G401 (cell line): ENCODE data around the gene RPL35. TPM values are rescaled to one million over a fixed set of nuclear protein-coding genes. Genes with fewer than 3 reads are reported as not detected.
A peak's percentile ranks its signal among the peaks of the same experiment; 100 is the strongest.

ENCODE experiments used
- DNase-seq: peaks from one replicate; pipeline ENCODE4 v3.0.0-alpha.2; 2015; ENCODE audit warnings: low spot score
- in situ Hi-C: cut with HindIII; loops from 2 replicates; pipeline ENCODE4 v1.10.0; 2016; ENCODE audit warnings: low sequenced_read_pairs, mixed read lengths
- total RNA-seq: library from RNA; depleted of rRNA; stranded (reverse); fragments of >200 nt; shearing (Covaris generic); gene quantifications from 2 replicates; pipeline ENCODE4 v1.2.3, GENCODE V29; 2014; rRNA removed

RPL35 gene
- 2,015 and 3,321 TPM in 2 replicates for total RNA-seq

- DNase-seq = peak; percentile 96
- in situ Hi-C loops = no loop called here
These were observed at the start of gene RPL35, which contains the start of gene ARPC5L for GRCh38 chr9:124861342-124862229. TSS of gene RPL35 (minus strand) at chr9:124861957. CDS start at chr9:124861912, 45 bp downstream. TSS of gene ARPC5L (plus strand) at chr9:124862130. CDS start at chr9:124869291, 7,161 bp downstream.

GRCh38 chr9:124908098-124908497 is 46.3 kb upstream of the RPL35 start:
- DNase-seq = no peak
- in situ Hi-C loops = no loop called here

DNA sequence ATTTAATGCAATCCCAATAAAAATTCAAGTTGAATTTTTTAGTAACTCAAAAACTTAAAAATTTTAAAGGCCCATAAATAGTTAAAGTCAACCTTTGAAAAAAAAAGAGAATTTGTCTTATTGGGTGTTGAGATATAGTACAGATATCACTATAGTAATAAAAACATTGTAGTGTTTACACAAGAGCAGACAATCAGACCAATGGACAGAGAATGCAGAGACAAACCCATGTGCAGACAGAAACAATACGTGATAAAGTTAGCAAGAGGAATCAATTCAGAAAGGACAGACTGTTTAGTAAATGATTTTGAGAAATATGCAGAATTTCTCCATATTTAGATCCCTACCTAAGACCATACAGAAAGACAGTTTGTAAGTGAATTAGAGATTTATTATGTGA is 45.2 kb upstream of the RPL35 start:
- no peak for DNase-seq
- in situ Hi-C loops = no loop called here

- no peak for DNase-seq
- in situ Hi-C loops = loop anchor here (25.0 kb wide), 1 partner anchor 138 kb away; the partner anchor contains the start of gene NR6A1
These were observed 38.1 kb upstream of the RPL35 start for GRCh38 chr9:124899845-124900244.

DNA sequence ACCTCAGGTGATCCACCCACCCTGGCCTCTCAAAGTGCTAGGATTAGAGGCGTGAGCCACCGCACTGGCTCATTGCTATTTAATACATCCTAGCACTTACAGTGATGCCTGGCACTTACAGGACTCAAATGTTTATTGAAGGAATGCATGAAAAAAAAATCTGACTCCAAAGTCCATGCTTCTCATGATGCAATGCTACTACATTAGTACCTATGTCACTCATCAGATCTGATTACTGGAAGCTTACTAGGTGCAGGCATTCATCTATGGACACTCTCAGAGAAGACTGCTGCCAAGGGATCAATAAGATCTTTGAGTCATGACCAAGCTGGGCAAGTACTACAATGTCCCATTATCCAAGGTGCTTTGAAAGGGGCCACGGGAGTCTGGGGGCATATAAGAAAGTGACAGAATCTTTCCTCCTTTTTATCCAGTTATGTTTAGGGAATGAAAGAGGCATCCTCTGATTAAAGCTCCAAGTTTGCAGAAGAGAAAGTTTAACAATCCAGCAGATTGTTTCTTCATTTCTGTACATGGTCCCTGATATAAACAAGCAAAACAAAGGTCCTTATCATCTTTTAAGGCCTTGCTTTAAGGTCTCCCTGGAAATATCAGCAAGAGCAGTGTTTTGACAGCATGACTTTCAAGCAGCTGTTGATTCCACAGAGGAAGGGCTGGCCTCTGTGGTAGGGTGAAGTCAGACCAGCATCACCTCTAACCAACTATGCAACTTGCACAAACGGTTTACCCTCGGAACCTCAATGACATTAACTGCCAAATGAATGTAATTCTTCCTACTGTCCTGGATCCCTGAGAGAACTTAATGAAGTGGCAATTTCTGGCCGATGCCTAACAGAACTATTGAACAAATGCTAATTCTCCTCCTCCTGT is 36.1 kb upstream of the RPL35 start:
- in situ Hi-C loops = loop anchor here (25.0 kb wide), 1 partner anchor 136 kb away; the partner anchor contains the start of gene NR6A1
- no peak for DNase-seq

GRCh38 chr9:124894741-124895170 is 33.0 kb upstream of the RPL35 start:
- peak; percentile 61 for DNase-seq
- in situ Hi-C loops = loop anchor here (25.0 kb wide), 1 partner anchor 132 kb away; the partner anchor contains the start of gene NR6A1

DNA sequence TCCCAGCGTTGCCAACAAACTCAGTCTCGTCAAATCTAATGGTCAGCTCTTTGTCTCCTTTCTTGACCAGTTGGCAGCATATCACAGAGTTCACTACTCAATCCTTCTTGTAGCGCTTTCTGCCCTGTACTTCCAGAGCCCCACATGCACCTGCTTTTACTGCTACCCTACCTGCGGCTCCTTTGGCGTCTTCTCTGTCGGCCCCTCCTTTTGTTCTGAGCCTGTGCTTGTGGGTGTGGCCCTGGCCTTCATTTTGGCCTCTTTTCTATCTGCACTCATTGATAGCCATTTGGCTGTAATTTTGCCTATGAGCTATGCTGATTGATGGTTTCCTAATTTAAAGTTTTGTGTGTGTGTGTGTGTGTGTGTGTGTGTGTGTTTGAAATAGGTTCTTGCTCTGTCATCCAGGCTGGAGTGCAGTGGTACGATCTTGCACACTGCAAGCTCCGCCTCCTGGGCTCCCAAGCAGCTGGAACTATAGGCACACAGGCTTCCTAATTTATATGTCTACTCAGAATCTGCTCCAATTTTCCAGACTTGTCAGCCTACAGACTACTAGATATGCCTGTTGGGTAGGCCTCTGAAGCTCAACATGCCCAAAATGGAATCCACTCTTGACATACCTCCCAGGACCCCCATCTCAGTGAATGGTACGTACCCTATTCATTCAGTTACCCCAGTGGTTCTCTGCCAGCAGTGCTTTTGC is 32.4 kb upstream of the RPL35 start:
- in situ Hi-C loops = loop anchor here (25.0 kb wide), 1 partner anchor 132 kb away; the partner anchor contains the start of gene NR6A1
- DNase-seq = no peak

- no peak for DNase-seq
- in situ Hi-C loops = loop anchor here (25.0 kb wide), 1 partner anchor 128 kb away; the partner anchor contains the start of gene NR6A1
These were observed 28.4 kb upstream of the RPL35 start for GRCh38 chr9:124890179-124890578.

DNA sequence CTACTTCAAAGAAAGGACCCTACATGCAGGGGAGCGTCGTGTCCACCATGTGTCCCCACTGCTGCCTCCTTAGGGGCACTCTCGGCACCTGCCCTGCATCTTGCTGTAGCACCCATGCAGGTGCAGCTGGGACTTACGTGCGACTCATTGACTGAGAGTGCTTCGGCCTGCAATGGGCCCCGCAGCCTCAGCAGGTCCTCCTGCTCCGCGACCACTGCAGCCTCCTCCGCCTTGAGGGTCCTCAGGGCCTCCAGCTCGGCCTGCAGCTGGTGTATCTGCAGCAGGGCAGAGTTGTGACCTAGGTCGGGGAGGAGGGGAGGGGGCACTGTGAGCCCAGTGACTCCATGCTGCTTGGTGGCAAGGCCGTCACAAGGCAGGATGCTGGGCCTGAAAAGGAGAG is 27.2 kb upstream of the RPL35 start:
- DNase-seq = no peak
- in situ Hi-C loops = loop anchor here (25.0 kb wide), 1 partner anchor 127 kb away; the partner anchor contains the start of gene NR6A1

DNA sequence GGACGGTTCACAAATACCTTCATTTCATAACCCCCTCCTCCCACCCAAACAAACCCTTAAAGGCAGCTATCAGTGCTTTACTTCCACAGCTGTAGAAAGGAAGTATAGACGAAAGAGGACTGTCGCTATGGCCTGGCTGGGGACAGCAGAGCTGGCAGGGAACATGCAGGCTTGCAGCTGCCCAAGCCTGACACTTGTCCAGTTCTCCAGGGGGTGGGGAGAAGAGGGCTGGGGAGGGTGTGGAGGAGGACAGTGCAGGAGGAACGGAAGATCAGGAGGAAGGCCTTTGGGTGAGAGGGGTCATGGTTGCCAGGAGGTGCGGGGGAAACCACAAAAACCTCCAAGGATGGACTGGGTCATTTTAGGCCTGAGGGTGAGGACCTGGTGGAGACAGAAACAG is 26.1 kb upstream of the RPL35 start:
- peak; percentile 54 for DNase-seq
- in situ Hi-C loops = loop anchor here (25.0 kb wide), 1 partner anchor 126 kb away; the partner anchor contains the start of gene NR6A1

- in situ Hi-C loops = loop anchor here (25.0 kb wide), 1 partner anchor 125 kb away; the partner anchor contains the start of gene NR6A1
- peak; percentile 78 for DNase-seq
These were observed 25.2 kb upstream of the RPL35 start for GRCh38 chr9:124886866-124887492.

GRCh38 chr9:124886461-124886860 is 24.7 kb upstream of the RPL35 start:
- DNase-seq = no peak
- in situ Hi-C loops = loop anchor here (25.0 kb wide), 1 partner anchor 124 kb away; the partner anchor contains the start of gene NR6A1

GRCh38 chr9:124885551-124885950 is 23.8 kb upstream of the RPL35 start:
- no peak for DNase-seq
- in situ Hi-C loops = loop anchor here (25.0 kb wide), 1 partner anchor 123 kb away; the partner anchor contains the start of gene NR6A1

- DNase-seq = no peak
- in situ Hi-C loops = loop anchor here (25.0 kb wide), 1 partner anchor 122 kb away; the partner anchor contains the start of gene NR6A1
These were observed 22.6 kb upstream of the RPL35 start for GRCh38 chr9:124884376-124884775.

GRCh38 chr9:124882231-124882630 is 20.5 kb upstream of the RPL35 start:
- DNase-seq = no peak
- in situ Hi-C loops = loop anchor here (25.0 kb wide), 1 partner anchor 120 kb away; the partner anchor contains the start of gene NR6A1

DNA sequence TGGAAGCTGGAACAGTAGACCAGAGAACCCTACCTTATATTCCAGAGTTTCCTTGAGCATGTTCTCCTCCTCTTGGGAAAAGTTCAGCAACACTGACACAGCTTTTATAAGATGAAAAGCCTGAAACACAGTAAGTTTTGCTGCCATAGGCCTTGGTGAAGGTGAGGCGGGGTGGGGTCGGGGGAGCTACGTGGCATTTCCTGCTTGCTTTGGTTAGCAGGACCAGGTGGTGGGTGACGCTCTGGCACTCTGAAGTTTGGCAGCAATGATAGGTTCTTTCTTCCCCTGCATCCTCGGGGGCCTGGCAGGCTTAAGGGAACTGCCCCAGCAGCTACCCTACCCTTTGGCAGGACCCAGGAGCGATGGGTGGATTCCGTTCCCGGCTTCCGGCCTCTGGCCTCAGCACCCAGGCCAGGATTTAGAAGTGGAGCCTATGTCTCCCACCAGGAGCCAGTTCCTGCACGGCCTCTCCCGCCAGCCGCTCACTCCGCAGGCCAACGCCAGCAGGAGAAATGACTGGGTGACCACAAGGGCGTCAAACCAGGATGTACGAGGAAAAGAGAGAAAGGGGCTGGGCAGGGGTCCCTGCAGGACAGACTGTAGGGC is 19.5 kb upstream of the RPL35 start:
- in situ Hi-C loops = loop anchor here (25.0 kb wide), 1 partner anchor 119 kb away; the partner anchor contains the start of gene NR6A1
- no peak for DNase-seq

- in situ Hi-C loops = loop anchor here (25.0 kb wide), 1 partner anchor 118 kb away; the partner anchor contains the start of gene NR6A1
- no peak for DNase-seq
These were observed 18.7 kb upstream of the RPL35 start for GRCh38 chr9:124880501-124880900.
